HEK293 (cell line): ENCODE measurements around the gene TSPEAR.
"Not testable (repeated sequence)": the region's sequence is repeated elsewhere in the genome, so short reads cannot be mapped to it uniquely, and the experiment has no call there.

Source experiments
- CTCF ChIA-PET: fragments of 350-600 bp; formaldehyde crosslinking; extraction: SDS; loops from one replicate; lab custom pipeline; 2021; ENCODE audit warnings: antibody characterized with exemption; lab: Yijun Ruan, JAX
- POLR2A ChIA-PET: fragments of 300-600 bp; formaldehyde crosslinking; extraction: SDS; loops from one replicate; lab custom pipeline; 2020; ENCODE audit warnings: antibody characterized with exemption, inconsistent platforms; lab: Yijun Ruan, JAX
- H3K27ac ChIP-seq: fragments of 200-500 bp; sonication (Bioruptor generic); 2 replicates; pipeline ENCODE4 v1.5.1; 2014; ENCODE audit warnings: low read depth, low read length, control low read depth, inconsistent platforms; ENCODE audit errors: extremely low read depth
- H3K36me3 ChIP-seq, 2 experiments: fragments of 200-500 bp in 1 of 2; sonication (Bioruptor generic) in 1 of 2; 1 replicate in 1 of 2; 2 replicates in 1 of 2; pipeline ENCODE4 v1.5.1; 2014 to 2017; ENCODE audit warnings: inconsistent platforms in 2 of 2, low read length in 2 of 2; ENCODE audit not compliant: control insufficient read depth in 2 of 2, insufficient read depth in 1 of 2
- H3K4me1 ChIP-seq: fragments of 200-500 bp; sonication (Bioruptor generic); 2 replicates; pipeline ENCODE4 v1.5.1; 2014; ENCODE audit warnings: mild to moderate bottlenecking, low read length, inconsistent platforms; ENCODE audit not compliant: control insufficient read depth, insufficient read depth
- H3K4me3 ChIP-seq: 2 replicates; pipeline ENCODE4 v1.5.1; 2011; ENCODE audit warnings: low read depth, mild to moderate bottlenecking, control low read depth, low read length, moderate library complexity
- H3K9me3 ChIP-seq: fragments of 200-500 bp; sonication (Bioruptor generic); 2 replicates; pipeline ENCODE4 v1.5.1; 2014; ENCODE audit warnings: low read depth, low read length, inconsistent platforms; ENCODE audit not compliant: control insufficient read depth, insufficient read depth
- IKZF3 ChIP-seq: fragments of 450-650 bp; IDR thresholded peaks from 2 replicates; pipeline ENCODE4 v1.5.0; 2018; ENCODE audit warnings: missing biosample characterization, mild to moderate bottlenecking, missing genetic modification characterization, moderate library complexity
- SETDB1 ChIP-seq: IDR thresholded peaks from one replicate; pipeline ENCODE4 v1.6.1; 2017; ENCODE audit warnings: mild to moderate bottlenecking, low read length, moderate library complexity, mixed read lengths; ENCODE audit not compliant: insufficient read length
- ZBTB17 ChIP-seq: fragments of 450-650 bp; formaldehyde crosslinking; IDR thresholded peaks from 2 replicates; pipeline ENCODE4 v1.5.1; 2016; ENCODE audit warnings: missing biosample characterization, missing genetic modification characterization
- ZBTB21 ChIP-seq: fragments of 450-650 bp; formaldehyde crosslinking; IDR thresholded peaks from 2 replicates; pipeline ENCODE4 v1.5.1; 2017; ENCODE audit warnings: missing biosample characterization, missing genetic modification characterization
- ZBTB8A ChIP-seq: fragments of 450-650 bp; formaldehyde crosslinking; IDR thresholded peaks from 2 replicates; pipeline ENCODE4 v1.5.1; 2016; ENCODE audit warnings: missing biosample characterization, missing genetic modification characterization
- ZEB2 ChIP-seq: fragments of 450-650 bp; formaldehyde crosslinking; IDR thresholded peaks from 2 replicates; pipeline ENCODE4 v1.5.1; 2016; ENCODE audit warnings: missing biosample characterization, missing genetic modification characterization
- ZNF132 ChIP-seq: fragments of 450-650 bp; formaldehyde crosslinking; IDR thresholded peaks from 2 replicates; pipeline ENCODE4 v1.5.1; 2017; ENCODE audit warnings: missing biosample characterization, missing genetic modification characterization, borderline replicate concordance
- ZNF146 ChIP-seq: fragments of 450-650 bp; formaldehyde crosslinking; IDR thresholded peaks from 2 replicates; pipeline ENCODE4 v1.5.1; 2016; ENCODE audit warnings: missing biosample characterization, missing genetic modification characterization
- ZNF184 ChIP-seq: fragments of 450-650 bp; IDR thresholded peaks from 2 replicates; pipeline ENCODE4 v1.5.1; 2018; ENCODE audit warnings: missing biosample characterization, mild to moderate bottlenecking, missing genetic modification characterization
- ZNF239 ChIP-seq: fragments of 450-650 bp; formaldehyde crosslinking; IDR thresholded peaks from 2 replicates; pipeline ENCODE4 v1.5.1; 2016; ENCODE audit warnings: missing biosample characterization, missing genetic modification characterization
- ZNF548 ChIP-seq: fragments of 450-650 bp; formaldehyde crosslinking; IDR thresholded peaks from 2 replicates; pipeline ENCODE4 v1.5.1; 2016; ENCODE audit warnings: missing biosample characterization, missing genetic modification characterization
- ZNF561 ChIP-seq: fragments of 450-650 bp; IDR thresholded peaks from 2 replicates; pipeline ENCODE4 v1.5.1; 2018; ENCODE audit warnings: missing biosample characterization, missing genetic modification characterization, borderline replicate concordance
- ZNF585B ChIP-seq: fragments of 450-650 bp; formaldehyde crosslinking; IDR thresholded peaks from 2 replicates; pipeline ENCODE4 v1.5.1; 2016; ENCODE audit warnings: missing biosample characterization, missing genetic modification characterization
- ZNF600 ChIP-seq: fragments of 450-650 bp; formaldehyde crosslinking; IDR thresholded peaks from 2 replicates; pipeline ENCODE4 v1.5.1; 2016; ENCODE audit warnings: missing biosample characterization, missing genetic modification characterization
- ZNF621 ChIP-seq: fragments of 450-650 bp; formaldehyde crosslinking; IDR thresholded peaks from 2 replicates; pipeline ENCODE4 v1.5.1; 2017; ENCODE audit warnings: missing biosample characterization, missing genetic modification characterization
- ZNF623 ChIP-seq: fragments of 450-650 bp; formaldehyde crosslinking; IDR thresholded peaks from 2 replicates; pipeline ENCODE4 v1.5.1; 2016; ENCODE audit warnings: missing biosample characterization, missing genetic modification characterization
- ZNF624 ChIP-seq: fragments of 450-650 bp; formaldehyde crosslinking; IDR thresholded peaks from 2 replicates; pipeline ENCODE4 v1.5.1; 2017; ENCODE audit warnings: missing biosample characterization, missing genetic modification characterization
- ZNF626 ChIP-seq: fragments of 450-650 bp; sonication (Bioruptor Pico); formaldehyde crosslinking; IDR thresholded peaks from 2 replicates; pipeline ENCODE4 v1.5.1; 2018; ENCODE audit warnings: missing biosample characterization, missing genetic modification characterization, inconsistent platforms
- ZNF629 ChIP-seq: fragments of 450-650 bp; formaldehyde crosslinking; IDR thresholded peaks from 2 replicates; pipeline ENCODE4 v1.5.1; 2017; ENCODE audit warnings: missing biosample characterization, missing genetic modification characterization
- ZNF658 ChIP-seq: fragments of 450-650 bp; formaldehyde crosslinking; IDR thresholded peaks from 2 replicates; pipeline ENCODE4; 2016; ENCODE audit warnings: missing biosample characterization, missing genetic modification characterization
- ZNF664 ChIP-seq: fragments of 450-650 bp; formaldehyde crosslinking; IDR thresholded peaks from 2 replicates; pipeline ENCODE4 v1.5.1; 2016; ENCODE audit warnings: missing biosample characterization, missing genetic modification characterization
- ZNF777 ChIP-seq: fragments of 450-650 bp; formaldehyde crosslinking; IDR thresholded peaks from 2 replicates; pipeline ENCODE4 v1.5.1; 2017; ENCODE audit warnings: missing biosample characterization, missing genetic modification characterization, borderline replicate concordance
- TF ChIP-seq, protein P1 (sequence below): fragments of 450-650 bp; formaldehyde crosslinking; IDR thresholded peaks from 2 replicates; pipeline ENCODE4 v1.5.1; 2016; ENCODE audit warnings: missing biosample characterization, missing genetic modification characterization
- TF ChIP-seq, protein P2 (sequence below): fragments of 450-650 bp; formaldehyde crosslinking; optimal IDR thresholded peaks from 2 replicates; pipeline ENCODE3; 2016; ENCODE audit warnings: missing biosample characterization, mild to moderate bottlenecking, missing genetic modification characterization
- TF ChIP-seq, protein P3 (sequence below): fragments of 450-650 bp; formaldehyde crosslinking; IDR thresholded peaks from 2 replicates; pipeline ENCODE4 v1.5.1; 2016; ENCODE audit warnings: missing biosample characterization, missing genetic modification characterization

Gene TSPEAR

DNA sequence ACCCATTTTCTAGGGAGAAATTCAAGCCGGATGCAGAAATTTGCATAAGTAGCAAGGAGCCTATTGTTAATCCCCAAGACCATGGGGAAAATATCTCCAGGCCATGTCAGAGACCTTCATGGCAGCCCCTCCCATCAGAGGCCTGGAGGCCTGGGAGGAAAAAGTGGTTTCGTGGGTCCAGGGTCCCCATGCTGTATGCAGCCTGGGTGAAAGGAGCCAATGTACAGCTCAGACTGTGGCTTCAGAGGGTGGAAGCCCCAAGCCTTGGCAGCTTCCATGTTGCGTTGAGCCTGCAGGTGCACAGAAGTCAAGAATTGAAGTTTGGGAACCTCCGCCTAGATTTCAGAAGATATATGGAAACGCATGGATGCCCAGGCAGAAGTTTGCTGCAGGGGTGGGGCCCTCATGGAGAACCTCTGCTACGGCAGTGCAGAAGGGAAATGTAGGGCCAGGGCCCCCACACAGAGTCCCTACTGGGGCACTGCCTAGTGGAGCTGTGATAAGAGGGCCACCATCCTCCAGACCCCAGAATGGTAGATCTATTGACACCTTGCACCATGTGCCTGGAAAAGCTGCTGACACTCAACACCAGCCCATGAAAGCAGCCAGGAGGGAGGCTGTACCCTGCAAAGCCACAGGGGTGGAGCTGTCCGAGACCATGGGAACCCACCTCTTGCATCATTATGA is 101.1 kb downstream of the TSPEAR start:
- H3K4me3 ChIP-seq, H3K4me1 ChIP-seq, H3K9me3 ChIP-seq, H3K36me3 ChIP-seq, H3K27ac ChIP-seq, POLR2A ChIA-PET: not testable (repeated sequence)
- TF ChIP-seq ZNF585B (tag by site-specific recombination): peak; percentile 68
- CTCF ChIA-PET: interaction anchor here (0.6 kb wide), 1 partner anchor 139 kb away, joined by 4 read pairs; no protein-coding TSS in a partner anchor

DNA sequence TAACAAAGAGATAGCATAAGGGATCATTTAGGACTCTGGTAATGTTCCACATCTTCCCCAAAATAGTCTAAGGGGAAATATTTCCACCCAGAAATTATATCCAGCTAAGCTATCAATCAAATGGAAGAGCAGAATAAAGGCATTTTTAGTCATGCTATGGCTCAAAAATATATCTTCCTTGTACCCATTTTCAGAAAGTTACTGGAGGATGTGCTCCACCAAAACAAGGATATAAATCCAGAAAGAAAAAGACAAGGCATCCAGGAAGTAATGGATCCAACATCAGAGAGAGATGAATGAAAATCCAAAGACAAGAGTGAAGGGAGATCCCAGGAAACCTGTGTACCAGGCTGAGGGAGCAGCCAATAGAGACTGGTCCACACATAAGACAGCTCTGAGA is 102.2 kb downstream of the TSPEAR start:
- ChIA-PET CTCF (interaction anchor here (0.6 kb wide), 1 partner anchor 99 kb away, joined by 5 read pairs; no protein-coding TSS in a partner anchor), POLR2A (no interaction called here)
- Histone ChIP-seq H3K4me3 (no peak overlapping the region), H3K4me1 (no peaks in the 10 kb centered on the region), H3K9me3 (no peaks in the 10 kb centered on the region), H3K27ac (no peak overlapping the region), H3K36me3 (no peaks in the 10 kb centered on the region)
- TF ChIP-seq ZNF621 (tag by site-specific recombination) (no peak), ZNF624 (tag by site-specific recombination) (peak; percentile 85; the same call in 1 of the 2 replicates), ZNF664 (tag by site-specific recombination) (no peak), SETDB1 (peak; percentile 66), ZBTB17 (no peak), ZNF658 (tag by site-specific recombination) (no peak), ZNF561 (tag by site-specific recombination) (no peak), IKZF3 (no peak)
- TF ChIP-seq, protein P1, sequence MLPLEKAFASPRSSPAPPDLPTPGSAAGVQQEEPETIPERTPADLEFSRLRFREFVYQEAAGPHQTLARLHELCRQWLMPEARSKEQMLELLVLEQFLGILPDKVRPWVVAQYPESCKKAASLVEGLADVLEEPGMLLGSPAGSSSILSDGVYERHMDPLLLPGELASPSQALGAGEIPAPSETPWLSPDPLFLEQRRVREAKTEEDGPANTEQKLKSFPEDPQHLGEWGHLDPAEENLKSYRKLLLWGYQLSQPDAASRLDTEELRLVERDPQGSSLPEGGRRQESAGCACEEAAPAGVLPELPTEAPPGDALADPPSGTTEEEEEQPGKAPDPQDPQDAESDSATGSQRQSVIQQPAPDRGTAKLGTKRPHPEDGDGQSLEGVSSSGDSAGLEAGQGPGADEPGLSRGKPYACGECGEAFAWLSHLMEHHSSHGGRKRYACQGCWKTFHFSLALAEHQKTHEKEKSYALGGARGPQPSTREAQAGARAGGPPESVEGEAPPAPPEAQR (tag by site-specific recombination): no peak
- TF ChIP-seq, protein P2, sequence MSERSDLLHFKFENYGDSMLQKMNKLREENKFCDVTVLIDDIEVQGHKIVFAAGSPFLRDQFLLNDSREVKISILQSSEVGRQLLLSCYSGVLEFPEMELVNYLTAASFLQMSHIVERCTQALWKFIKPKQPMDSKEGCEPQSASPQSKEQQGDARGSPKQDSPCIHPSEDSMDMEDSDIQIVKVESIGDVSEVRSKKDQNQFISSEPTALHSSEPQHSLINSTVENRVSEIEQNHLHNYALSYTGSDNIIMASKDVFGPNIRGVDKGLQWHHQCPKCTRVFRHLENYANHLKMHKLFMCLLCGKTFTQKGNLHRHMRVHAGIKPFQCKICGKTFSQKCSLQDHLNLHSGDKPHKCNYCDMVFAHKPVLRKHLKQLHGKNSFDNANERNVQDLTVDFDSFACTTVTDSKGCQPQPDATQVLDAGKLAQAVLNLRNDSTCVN (tag by site-specific recombination): no peak

DNA sequence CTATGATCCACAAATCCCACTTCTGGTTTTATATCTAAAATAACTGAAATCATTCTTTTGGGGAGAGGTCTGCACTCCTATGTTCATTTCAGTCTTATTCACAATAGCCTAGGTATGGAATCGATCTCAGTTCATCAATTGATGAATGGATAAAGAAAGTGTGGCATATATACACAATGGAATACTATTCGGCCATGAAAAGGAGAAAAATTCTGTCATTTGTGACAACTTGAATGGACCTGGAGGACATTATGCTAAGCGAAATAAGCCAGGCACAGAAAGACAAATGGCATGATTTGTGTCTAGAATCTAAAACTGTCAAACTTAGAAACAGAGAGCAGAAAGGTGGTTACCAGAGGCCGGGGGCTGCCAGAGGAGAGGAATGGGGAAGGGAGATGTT is 104.9 kb downstream of the TSPEAR start:
- Histone ChIP-seq H3K36me3 (no peaks in the 10 kb centered on the region), H3K4me1 (no peaks in the 10 kb centered on the region), H3K9me3 (no peaks in the 10 kb centered on the region), H3K27ac (no peak overlapping the region), H3K4me3 (no peak overlapping the region)
- CTCF ChIA-PET: no interaction called here
- POLR2A ChIA-PET: no interaction called here
- peak; percentile 93 for TF ChIP-seq ZNF146
- no peak for TF ChIP-seq ZNF629 (tag by site-specific recombination)

DNA sequence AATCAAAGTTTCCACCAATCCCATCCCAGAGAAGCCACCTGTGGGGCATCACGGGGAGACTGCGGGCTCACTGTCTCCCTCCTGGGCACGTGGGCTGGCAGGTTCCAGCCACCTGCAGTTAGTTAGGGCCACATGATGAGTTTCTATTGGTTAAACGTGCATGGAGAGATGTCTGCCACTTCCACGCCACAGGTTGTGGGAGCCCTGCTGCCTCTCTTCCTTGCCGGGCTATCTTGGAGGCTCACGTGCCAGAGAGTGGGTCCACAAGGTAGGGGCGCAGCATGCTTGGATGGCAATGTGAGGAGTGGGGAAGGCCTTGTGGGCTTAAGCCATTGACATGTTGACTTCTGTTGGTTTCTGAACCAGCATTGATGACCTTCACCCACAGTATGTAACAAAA is 107.5 kb downstream of the TSPEAR start:
- ChIA-PET POLR2A (no interaction called here), CTCF (no interaction called here)
- Histone ChIP-seq H3K4me3 (no peak overlapping the region), H3K27ac (no peak overlapping the region), H3K36me3 (no peaks in the 10 kb centered on the region), H3K4me1 (no peaks in the 10 kb centered on the region), H3K9me3 (no peaks in the 10 kb centered on the region)
- TF ChIP-seq, protein P3, sequence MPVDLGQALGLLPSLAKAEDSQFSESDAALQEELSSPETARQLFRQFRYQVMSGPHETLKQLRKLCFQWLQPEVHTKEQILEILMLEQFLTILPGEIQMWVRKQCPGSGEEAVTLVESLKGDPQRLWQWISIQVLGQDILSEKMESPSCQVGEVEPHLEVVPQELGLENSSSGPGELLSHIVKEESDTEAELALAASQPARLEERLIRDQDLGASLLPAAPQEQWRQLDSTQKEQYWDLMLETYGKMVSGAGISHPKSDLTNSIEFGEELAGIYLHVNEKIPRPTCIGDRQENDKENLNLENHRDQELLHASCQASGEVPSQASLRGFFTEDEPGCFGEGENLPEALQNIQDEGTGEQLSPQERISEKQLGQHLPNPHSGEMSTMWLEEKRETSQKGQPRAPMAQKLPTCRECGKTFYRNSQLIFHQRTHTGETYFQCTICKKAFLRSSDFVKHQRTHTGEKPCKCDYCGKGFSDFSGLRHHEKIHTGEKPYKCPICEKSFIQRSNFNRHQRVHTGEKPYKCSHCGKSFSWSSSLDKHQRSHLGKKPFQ (tag by site-specific recombination): no peak
- TF ChIP-seq ZNF239 (tag by site-specific recombination) (no peak), ZNF184 (tag by site-specific recombination) (no peak), ZEB2 (no peak), ZNF626 (tag by site-specific recombination) (no peak), ZNF132 (tag by site-specific recombination) (no peak), ZNF623 (tag by site-specific recombination) (no peak), ZBTB8A (tag by site-specific recombination) (no peak), ZBTB21 (tag by site-specific recombination) (no peak), ZNF777 (no peak), ZNF600 (no peak), ZNF548 (no peak)
